HCT116 (cell line): ENCODE data around the gene NEURL1. TPM values are rescaled to one million over a fixed set of nuclear protein-coding genes. Genes with fewer than 3 reads are reported as not detected.
"Not testable (repeated sequence)": the region's sequence is repeated elsewhere in the genome, so short reads cannot be mapped to it uniquely, and the experiment has no call there.

Experiments used
- ATAC-seq: fragments of 200-7000 bp; cut with Tn5 transposase; 2 replicates; pipeline ENCODE4 v1.9.1; 2020; ENCODE audit warnings: mild to moderate bottlenecking, moderate library complexity
- BruUV-seq: library from RNA; stranded (reverse); fragments of 400-500 nt; replicated peaks from 2 replicates; lab custom pipeline; 2021; lab: Mats Ljungman, UMichigan
- CTCF ChIA-PET: fragments of 300-600 bp; sonication (Branson Sonifier 250); formaldehyde crosslinking; loops from one replicate; lab custom pipeline; 2021; ENCODE audit warnings: antibody characterized with exemption; lab: Charles Lee
- POLR2A ChIA-PET: fragments of 300-600, 350-600 bp; sonication (Branson Sonifier 250); formaldehyde crosslinking; loops from one replicate; lab custom pipeline; 2021; ENCODE audit warnings: antibody characterized with exemption; lab: Charles Lee
- RAD21 ChIA-PET, 2 experiments: fragments of 300-600 bp; sonication (Branson Sonifier 250); formaldehyde crosslinking; loops; one replicate each; lab custom pipeline; 2023; ENCODE audit warnings: low total read pairs in 2 of 2; ENCODE audit not compliant: uncharacterized antibody in 2 of 2, unreplicated experiment in 2 of 2, low non-redundant PET in 1 of 2; lab: Charles Lee
- DNase-seq: peaks from one replicate; pipeline ENCODE4 v3.0.0-alpha.2; 2010; ENCODE audit warnings: low read depth, low spot score
- H2AFZ ChIP-seq: fragments of 200-600 bp; shearing (Covaris generic), sonication (generic); 2 replicates; pipeline ENCODE4 v1.6.1; 2017; ENCODE audit warnings: low read depth, mixed run types, mixed read lengths, antibody characterized with exemption, low read length; ENCODE audit not compliant: poor library complexity, severe bottlenecking
- H3K27ac ChIP-seq: 2 replicates; pipeline ENCODE4 v1.5.1; 2012; ENCODE audit warnings: low read depth, low read length
- H3K27me3 ChIP-seq: fragments of 200-600 bp; sonication (generic); 2 replicates; pipeline ENCODE4 v1.6.1; 2016; ENCODE audit warnings: mixed run types, low read length, mixed read lengths; ENCODE audit not compliant: insufficient read depth
- H3K36me3 ChIP-seq, 2 experiments: fragments of 200-500 bp in 1 of 2; fragments of 200-600 bp in 1 of 2; sonication (Bioruptor generic) in 1 of 2; sonication (generic) in 1 of 2; 2 replicates each; pipeline versions ENCODE4 v1.5.1 to v1.6.1; 2014 to 2016; ENCODE audit warnings: low read length in 2 of 2, inconsistent platforms in 1 of 2, mixed read lengths in 1 of 2, mixed run types in 1 of 2; ENCODE audit not compliant: insufficient read depth in 2 of 2, control insufficient read depth in 1 of 2
- H3K4me1 ChIP-seq, 2 experiments: fragments of 200-600 bp in 1 of 2; sonication (generic) in 1 of 2; 2 replicates each; pipeline versions ENCODE4 v1.5.1 to v1.6.1; 2012 to 2017; ENCODE audit warnings: low read length in 2 of 2, inconsistent platforms in 1 of 2, mild to moderate bottlenecking in 1 of 2, mixed read lengths in 1 of 2, mixed run types in 1 of 2, moderate library complexity in 1 of 2; ENCODE audit not compliant: insufficient read depth in 2 of 2, control insufficient read depth in 1 of 2
- H3K4me2 ChIP-seq: fragments of 200-600 bp; sonication (generic); 2 replicates; pipeline ENCODE4 v1.6.1; 2017; ENCODE audit warnings: mixed run types, low read length, mixed read lengths
- H3K4me3 ChIP-seq, 2 experiments: fragments of 200-600 bp in 1 of 2; sonication (generic) in 1 of 2; replicated peaks in 1 of 2; 2 replicates each; pipeline ENCODE4 v1.5.1; 2011 to 2016; ENCODE audit warnings: low read length in 2 of 2, control low read depth in 1 of 2, low read depth in 1 of 2, mild to moderate bottlenecking in 1 of 2, mixed read lengths in 1 of 2, mixed run types in 1 of 2
- H3K79me2 ChIP-seq: fragments of 200-600 bp; sonication (generic); 2 replicates; pipeline ENCODE4 v1.6.1; 2017; ENCODE audit warnings: mild to moderate bottlenecking, mixed run types, low read length, moderate library complexity, mixed read lengths; ENCODE audit not compliant: insufficient read depth
- H3K9ac ChIP-seq: fragments of 200-600 bp; sonication (generic); 2 replicates; pipeline ENCODE4 v1.6.1; 2016; ENCODE audit warnings: low read length, mixed read lengths
- H3K9me2 ChIP-seq: fragments of 200-600 bp; sonication (generic), shearing (Covaris generic); 2 replicates; pipeline ENCODE4 v1.6.1; 2017; ENCODE audit warnings: mixed run types, mild to moderate bottlenecking, moderate library complexity; ENCODE audit not compliant: insufficient read depth
- H3K9me3 ChIP-seq, 2 experiments: fragments of 200-500 bp in 1 of 2; fragments of 200-600 bp in 1 of 2; sonication (Bioruptor generic) in 1 of 2; sonication (generic) in 1 of 2; 2 replicates each; pipeline ENCODE4 v1.6.1; 2014 to 2017; ENCODE audit warnings: low read length in 2 of 2, mixed read lengths in 2 of 2, inconsistent platforms in 1 of 2, low read depth in 1 of 2, mild to moderate bottlenecking in 1 of 2, mixed run types in 1 of 2, moderate library complexity in 1 of 2; ENCODE audit not compliant: control insufficient read depth in 1 of 2, insufficient read depth in 1 of 2
- H4K20me1 ChIP-seq: fragments of 200-600 bp; sonication (generic), shearing (Covaris generic); 2 replicates; pipeline ENCODE4 v1.6.1; 2017; ENCODE audit warnings: mixed run types, mild to moderate bottlenecking, moderate library complexity; ENCODE audit not compliant: insufficient read depth
- ATF3 ChIP-seq: IDR thresholded peaks from 2 replicates; pipeline ENCODE4 v1.6.1; 2012
- CBX3 ChIP-seq: IDR thresholded peaks from 2 replicates; pipeline ENCODE4 v1.6.1; 2012; ENCODE audit warnings: low read depth
- CEBPB ChIP-seq: IDR thresholded peaks from 2 replicates; pipeline ENCODE4 v1.6.1; 2012; ENCODE audit warnings: low read depth
- EGR1 ChIP-seq: IDR thresholded peaks from 2 replicates; pipeline ENCODE4 v1.6.1; 2012; ENCODE audit warnings: low read depth
- FOSL1 ChIP-seq: IDR thresholded peaks from 2 replicates; pipeline ENCODE4 v1.6.1; 2012; ENCODE audit warnings: low read depth
- JUND ChIP-seq: IDR thresholded peaks from 2 replicates; pipeline ENCODE4 v1.6.1; 2012
- MAX ChIP-seq: IDR thresholded peaks from 2 replicates; pipeline ENCODE4 v1.6.1; 2012
- POLR2AphosphoS5 ChIP-seq: IDR thresholded peaks from 2 replicates; pipeline ENCODE4 v1.6.1; 2011; ENCODE audit warnings: mild to moderate bottlenecking, low read depth, low read length, moderate library complexity
- RAD21 ChIP-seq: IDR thresholded peaks from 2 replicates; pipeline ENCODE4 v1.6.1; 2012; ENCODE audit warnings: low read depth, mild to moderate bottlenecking
- SIN3A ChIP-seq: IDR thresholded peaks from 2 replicates; pipeline ENCODE4 v1.6.1; 2012; ENCODE audit warnings: low read depth
- SP1 ChIP-seq: IDR thresholded peaks from 2 replicates; pipeline ENCODE4 v1.6.1; 2012; ENCODE audit warnings: low read depth
- SRF ChIP-seq: IDR thresholded peaks from 2 replicates; pipeline ENCODE4 v1.6.1; 2012; ENCODE audit warnings: low read depth
- YY1 ChIP-seq: IDR thresholded peaks from 2 replicates; pipeline ENCODE4 v1.6.1; 2011; ENCODE audit warnings: low read length, low read depth, moderate library complexity, mild to moderate bottlenecking; ENCODE audit not compliant: insufficient replicate concordance; ENCODE audit errors: extremely low read depth
- ZBTB33 ChIP-seq: IDR thresholded peaks from 2 replicates; pipeline ENCODE4 v1.6.1; 2011; ENCODE audit warnings: mild to moderate bottlenecking, low read length, moderate library complexity; ENCODE audit not compliant: insufficient replicate concordance; ENCODE audit errors: extremely low read depth
- intact Hi-C: fragments of 100-400 bp; cut with micrococcal nuclease; formaldehyde crosslinking; loops from 2 replicates; pipeline ENCODE4 v1.10.0; 2022
- total RNA-seq: library from RNA; stranded (reverse); gene quantifications from one replicate; pipeline ENCODE4 v1.2.1, GENCODE V29; 2021; ENCODE audit not compliant: unreplicated experiment

NEURL1 gene
- total RNA-seq, 1 experiment from 2014 or later = 1.4 TPM

DNA sequence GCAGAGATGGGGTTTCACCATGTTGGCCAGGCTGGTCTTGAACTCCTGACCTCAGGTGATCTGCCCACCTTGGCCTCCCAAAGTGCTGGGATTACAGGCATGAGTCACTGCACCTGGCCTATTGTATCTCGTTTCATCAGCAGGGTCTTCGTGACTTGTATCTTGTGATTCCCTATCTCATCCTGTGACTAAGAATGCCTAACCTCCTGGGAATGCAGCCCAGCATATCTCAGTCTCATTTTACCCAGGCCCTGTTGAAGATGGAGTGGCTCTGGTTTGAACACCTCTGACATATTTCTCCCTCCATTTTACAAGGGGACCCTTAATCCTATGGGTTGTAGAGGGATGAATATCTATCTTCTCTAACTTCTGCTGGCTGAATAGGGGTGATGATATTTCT, 34.0 kb downstream of the NEURL1 start:
- H3K9me3 ChIP-seq, H3K4me3 ChIP-seq, H3K9me2 ChIP-seq, H3K27ac ChIP-seq, H3K27me3 ChIP-seq, H3K36me3 ChIP-seq, RAD21 ChIA-PET, H3K79me2 ChIP-seq, BruUV-seq, intact Hi-C loops, H4K20me1 ChIP-seq, H2AFZ ChIP-seq: not testable (repeated sequence)
- H3K4me1 ChIP-seq = peaks cover 10 to 45% of the 10 kb centered on the region in 2 experiments
- peak; percentile 96 for TF ChIP-seq SP1
- peak; percentile 93 for TF ChIP-seq CEBPB
- TF ChIP-seq EGR1 = peak; percentile 31; the same call in 1 of the 2 replicates
- TF ChIP-seq ZBTB33 = peak; percentile 55
- TF ChIP-seq SRF = peak; percentile 8; the same call in 1 of the 2 replicates
- peak; percentile 13; the same call in 1 of the 2 replicates for TF ChIP-seq RAD21
- peak; percentile 73 for TF ChIP-seq MAX
- TF ChIP-seq ATF3 = peak; percentile 70; the same call in 1 of the 2 replicates
- TF ChIP-seq JUND = peak; percentile 93
- TF ChIP-seq FOSL1 = peak; percentile 96
- TF ChIP-seq CBX3 = peak; percentile 98
- peak; percentile 81 for TF ChIP-seq YY1
- TF ChIP-seq POLR2AphosphoS5 = peak; percentile 73
- 0 out of 2 replicates have a peak, but pooled peaks have one; percentile 69 for TF ChIP-seq SIN3A
- DNase-seq (peak; percentile 89), ATAC-seq (peak; percentile 91)
- CTCF ChIA-PET = interaction anchor here (1.1 to 2.4 kb wide), 3 partner anchors 15 to 37 kb away, joined by 3 to 14 read pairs (median 3); no protein-coding TSS in a partner anchor
- POLR2A ChIA-PET = interaction anchor here (1.0 to 2.8 kb wide), 4 partner anchors 12 to 76 kb away, joined by 3 to 12 read pairs (median 4); no protein-coding TSS in a partner anchor
- peak overlapping the region; percentile 47 for H3K9ac ChIP-seq
- peak overlapping the region; percentile 46 for H3K4me2 ChIP-seq
